OCI-LY1 (cell line): Measurements from ENCODE around the gene ELOA.

ENCODE experiments used
- H2AFZ ChIP-seq: fragments of 200-600 bp; sonication (generic), shearing (Covaris generic); 2 replicates; pipeline ENCODE4 v1.6.0; 2014; ENCODE audit warnings: antibody characterized with exemption, mild to moderate bottlenecking, low read length
- H3F3A ChIP-seq: fragments of 200-600 bp; sonication (generic), shearing (Covaris generic); 2 replicates; pipeline ENCODE4 v1.6.0; 2014; ENCODE audit warnings: mild to moderate bottlenecking, antibody characterized with exemption, low read length, moderate library complexity; ENCODE audit not compliant: insufficient read depth
- H3K27ac ChIP-seq: fragments of 200-600 bp; sonication (generic); 2 replicates; pipeline ENCODE4 v1.5.1; 2014; ENCODE audit warnings: low read length, mixed run types, mild to moderate bottlenecking, low read depth; ENCODE audit not compliant: poor library complexity, severe bottlenecking
- H3K27me3 ChIP-seq: fragments of 200-600 bp; sonication (generic); 2 replicates; pipeline ENCODE4 v1.6.0; 2014; ENCODE audit warnings: antibody characterized with exemption, mild to moderate bottlenecking, low read length, moderate library complexity; ENCODE audit not compliant: insufficient read depth
- H3K36me3 ChIP-seq: fragments of 200-600 bp; sonication (generic); 2 replicates; pipeline ENCODE4 v1.6.1; 2014; ENCODE audit warnings: mild to moderate bottlenecking, antibody characterized with exemption, low read length, moderate library complexity, mixed read lengths; ENCODE audit not compliant: insufficient read depth
- H3K4me1 ChIP-seq: fragments of 200-600 bp; sonication (generic); 2 replicates; pipeline ENCODE4 v1.5.1; 2014; ENCODE audit warnings: mild to moderate bottlenecking, low read length, moderate library complexity; ENCODE audit not compliant: insufficient read depth, severe bottlenecking
- H3K4me2 ChIP-seq: fragments of 200-600 bp; sonication (generic), shearing (Covaris generic); 2 replicates; pipeline ENCODE4 v1.6.1; 2014; ENCODE audit warnings: low read length
- H3K4me3 ChIP-seq: fragments of 200-600 bp; sonication (generic); 2 replicates; pipeline ENCODE4 v1.5.1; 2014; ENCODE audit warnings: low read length, low read depth, mild to moderate bottlenecking, mixed read lengths; ENCODE audit not compliant: poor library complexity, severe bottlenecking
- H3K79me2 ChIP-seq: fragments of 200-600 bp; shearing (Covaris generic); 2 replicates; pipeline ENCODE4 v1.6.1; 2016; ENCODE audit warnings: mixed run types, low read length, mixed read lengths; ENCODE audit not compliant: insufficient read depth
- H3K9ac ChIP-seq: fragments of 200-600 bp; sonication (generic), shearing (Covaris generic); 2 replicates; pipeline ENCODE4 v1.6.1; 2014; ENCODE audit warnings: mild to moderate bottlenecking, low read length, mixed read lengths
- H3K9me2 ChIP-seq: fragments of 200-600 bp; sonication (generic), shearing (Covaris generic); 2 replicates; pipeline ENCODE4 v1.6.1; 2014; ENCODE audit warnings: low read depth, mild to moderate bottlenecking, low read length, mixed read lengths
- H3K9me3 ChIP-seq: fragments of 200-600 bp; shearing (Covaris generic); 2 replicates; pipeline ENCODE4 v1.6.1; 2014; ENCODE audit warnings: low read length, mixed read lengths
- H4K20me1 ChIP-seq: fragments of 200-600 bp; sonication (generic), shearing (Covaris generic); 2 replicates; pipeline ENCODE4 v1.6.0; 2016; ENCODE audit warnings: mild to moderate bottlenecking, low read length; ENCODE audit not compliant: insufficient read depth
- CTCF ChIP-seq: fragments of 200-600 bp; sonication (generic), shearing (Covaris generic); IDR thresholded peaks from 2 replicates; pipeline ENCODE4 v1.5.1; 2017; ENCODE audit warnings: mild to moderate bottlenecking, antibody characterized with exemption, low read length, moderate library complexity, mixed read lengths
- EZH2 ChIP-seq: fragments of 200-600 bp; sonication (generic), shearing (Covaris generic); IDR thresholded peaks from 2 replicates; pipeline ENCODE4 v1.8.0; 2017; ENCODE audit warnings: borderline replicate concordance, mixed run types, mild to moderate bottlenecking, antibody characterized with exemption, low read length, moderate library complexity, mixed read lengths

ELOA gene

GRCh38 chr1:23810818-23811540 is 67.7 kb downstream of the ELOA start:
- H3K27ac ChIP-seq: peak overlapping the region; percentile 37
- no peaks in the 10 kb centered on the region for H4K20me1 ChIP-seq
- H3K9me2 ChIP-seq: no peaks in the 10 kb centered on the region
- no peak overlapping the region for H3K4me2 ChIP-seq
- H3K4me3 ChIP-seq: no peak overlapping the region
- TF ChIP-seq CTCF (peak; percentile 97), EZH2 (no peak)
- peak overlapping the region; percentile 8; the same call in 1 of the 2 replicates for H3K9ac ChIP-seq
- H3K27me3 ChIP-seq: no peaks in the 10 kb centered on the region
- H2AFZ ChIP-seq: no peak overlapping the region
- no peaks in the 10 kb centered on the region for H3K9me3 ChIP-seq
- no peaks in the 10 kb centered on the region for H3K79me2 ChIP-seq
- H3K36me3 ChIP-seq: peaks cover 12% of the 10 kb centered on the region; the same call in 1 of the 2 replicates
- H3K4me1 ChIP-seq: peaks cover 13% of the 10 kb centered on the region
- no peaks in the 10 kb centered on the region for H3F3A ChIP-seq
